Esophagus mucosa (tissue), 1 donor: ENCODE measurements around the gene HAGHL. TPM values are rescaled to one million over a fixed set of nuclear protein-coding genes. Genes with fewer than 3 reads are reported as not detected.
A peak's percentile ranks its signal among the peaks of the same experiment; 100 is the strongest.

Source experiments
- ATAC-seq: fragments of 200-7000 bp; cut with Tn5 transposase; one replicate; pipeline ENCODE4 v1.9.1; 2020
- total RNA-seq: library from RNA; stranded (reverse); gene quantifications from one replicate; pipeline ENCODE4 v1.2.4, GENCODE V29; 2023
- donor health status: DM: yes; HTN: yes; CAD: no.

HAGHL gene
- total RNA-seq: 2.7 TPM

DNA sequence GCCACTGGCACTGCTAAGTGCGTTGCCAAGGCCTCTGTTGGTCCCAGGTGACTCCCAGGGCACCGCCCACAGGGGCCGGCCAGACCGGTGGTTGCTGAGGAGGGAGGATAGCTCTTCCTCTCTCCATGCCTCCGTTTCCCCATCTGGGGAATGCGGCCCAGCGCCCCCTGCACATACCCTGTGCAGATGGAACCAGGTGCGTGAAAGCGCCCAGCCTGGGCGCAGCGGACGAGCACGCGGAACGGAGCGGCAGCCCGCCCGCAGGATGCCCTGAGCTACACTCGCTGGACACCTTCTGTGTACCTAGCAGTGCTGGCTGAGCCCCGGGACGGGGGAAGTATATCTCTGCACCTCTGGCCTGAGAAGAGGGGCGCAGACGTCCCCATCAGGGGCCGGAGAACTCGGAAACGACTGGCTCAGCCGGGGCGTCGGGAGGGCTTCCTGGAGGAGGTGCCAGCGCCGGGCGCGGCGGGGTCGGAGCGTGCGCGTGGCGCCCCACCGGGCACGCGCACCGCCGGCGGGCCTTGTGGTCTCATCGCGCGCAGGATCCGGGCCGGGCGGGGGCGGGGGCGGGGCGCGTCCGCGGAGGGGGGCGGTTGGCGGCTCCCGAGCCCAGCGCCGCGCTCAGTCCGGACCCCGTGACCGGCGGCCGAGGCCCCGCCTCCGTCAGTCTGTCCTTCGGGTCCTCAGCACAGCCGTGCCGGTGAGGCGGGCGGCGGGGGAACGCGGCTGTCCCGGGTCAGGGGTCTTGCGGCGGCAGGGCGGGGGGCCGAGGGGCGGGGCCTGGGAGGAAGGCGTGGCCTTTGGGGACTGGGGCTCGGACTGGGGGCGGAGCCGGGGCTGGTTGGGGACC is at the start of gene HAGHL, which contains the start of gene CCDC78:
Gene HAGHL (plus strand): TSS at position 669 of the 853 bp plus-strand sequence. CDS start 404 bp downstream, outside the sequence.
Gene CCDC78 (minus strand): TSS at position 6 of the 853 bp plus-strand sequence. CDS start 76 bp downstream, outside the sequence.
- ATAC-seq: peak; percentile 3

GRCh38 chr16:677316-678190 is 49.4 kb upstream of the HAGHL start:
- ATAC-seq: peak; percentile 0

- no peak for ATAC-seq
Observed at GRCh38 chr16:678209-678857, 48.6 kb upstream of the HAGHL start.

- no peak for ATAC-seq
Observed at GRCh38 chr16:678858-679813, 47.8 kb upstream of the HAGHL start.

DNA sequence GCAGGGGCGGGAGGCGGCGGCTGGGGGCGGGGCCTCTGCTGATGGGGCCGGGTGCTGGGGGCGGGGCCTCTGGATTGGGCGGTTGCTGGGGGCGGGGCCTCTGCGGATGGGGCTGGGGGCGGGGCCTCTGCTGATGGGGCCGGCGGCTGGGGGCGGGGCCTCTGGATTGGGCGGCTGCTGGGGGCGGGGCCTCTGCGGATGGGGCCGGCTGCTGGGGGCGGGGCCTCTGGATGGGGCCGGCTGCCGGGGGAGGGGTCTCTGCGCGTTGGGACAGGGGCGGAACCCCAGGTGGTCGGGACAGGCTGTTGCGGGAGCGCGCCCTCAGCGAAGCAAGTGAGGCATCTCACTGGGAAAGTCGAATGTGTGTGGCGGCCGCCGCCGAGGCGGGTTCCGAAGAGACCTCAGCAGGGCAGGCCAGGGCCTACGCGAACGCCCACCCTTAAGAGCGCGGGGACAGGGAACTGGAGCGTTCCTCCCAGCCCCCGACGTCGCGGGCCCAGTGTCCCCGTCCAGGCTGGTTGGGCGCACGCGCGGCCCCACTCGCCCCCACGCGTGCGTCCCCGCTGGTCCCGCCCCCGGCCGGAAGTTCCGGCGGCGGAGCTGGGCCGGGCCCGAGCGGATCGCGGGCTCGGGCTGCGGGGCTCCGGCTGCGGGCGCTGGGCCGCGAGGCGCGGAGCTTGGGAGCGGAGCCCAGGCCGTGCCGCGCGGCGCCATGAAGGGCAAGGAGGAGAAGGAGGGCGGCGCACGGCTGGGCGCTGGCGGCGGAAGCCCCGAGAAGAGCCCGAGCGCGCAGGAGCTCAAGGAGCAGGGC is 46.9 kb upstream of the HAGHL start, which contains the start of gene STUB1:
Gene STUB1 (plus strand): TSS at position 597 of the 811 bp plus-strand sequence. CDS start 116 bp downstream, at position 713.
- ATAC-seq: peak; percentile 60

GRCh38 chr16:680625-680945 is 46.3 kb upstream of the HAGHL start:
- no peak for ATAC-seq

DNA sequence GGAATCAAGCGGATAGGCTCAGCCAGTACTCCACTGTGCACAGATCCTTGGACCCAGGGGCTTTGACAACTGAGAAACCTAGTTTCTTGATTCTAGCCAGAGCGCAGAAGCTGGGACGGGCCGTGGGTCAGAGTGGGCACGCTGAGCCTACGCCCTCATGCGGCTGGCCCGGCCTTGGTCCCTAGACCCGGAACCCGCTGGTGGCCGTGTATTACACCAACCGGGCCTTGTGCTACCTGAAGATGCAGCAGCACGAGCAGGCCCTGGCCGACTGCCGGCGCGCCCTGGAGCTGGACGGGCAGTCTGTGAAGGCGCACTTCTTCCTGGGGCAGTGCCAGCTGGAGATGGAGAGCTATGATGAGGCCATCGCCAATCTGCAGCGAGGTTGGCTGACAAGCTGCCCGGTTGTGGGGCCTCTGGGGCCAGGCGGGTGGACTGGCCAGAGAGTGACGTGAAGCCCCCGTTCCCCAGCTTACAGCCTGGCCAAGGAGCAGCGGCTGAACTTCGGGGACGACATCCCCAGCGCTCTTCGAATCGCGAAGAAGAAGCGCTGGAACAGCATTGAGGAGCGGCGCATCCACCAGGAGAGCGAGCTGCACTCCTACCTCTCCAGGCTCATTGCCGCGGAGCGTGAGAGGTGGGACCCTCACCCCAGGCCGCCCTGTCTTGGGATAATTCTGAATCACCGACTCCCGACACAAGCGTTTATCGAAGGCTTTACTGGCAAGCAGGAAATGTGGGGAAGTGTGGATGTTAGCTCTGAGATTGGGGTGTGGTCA is 45.8 kb upstream of the HAGHL start:
- ATAC-seq: no peak

DNA sequence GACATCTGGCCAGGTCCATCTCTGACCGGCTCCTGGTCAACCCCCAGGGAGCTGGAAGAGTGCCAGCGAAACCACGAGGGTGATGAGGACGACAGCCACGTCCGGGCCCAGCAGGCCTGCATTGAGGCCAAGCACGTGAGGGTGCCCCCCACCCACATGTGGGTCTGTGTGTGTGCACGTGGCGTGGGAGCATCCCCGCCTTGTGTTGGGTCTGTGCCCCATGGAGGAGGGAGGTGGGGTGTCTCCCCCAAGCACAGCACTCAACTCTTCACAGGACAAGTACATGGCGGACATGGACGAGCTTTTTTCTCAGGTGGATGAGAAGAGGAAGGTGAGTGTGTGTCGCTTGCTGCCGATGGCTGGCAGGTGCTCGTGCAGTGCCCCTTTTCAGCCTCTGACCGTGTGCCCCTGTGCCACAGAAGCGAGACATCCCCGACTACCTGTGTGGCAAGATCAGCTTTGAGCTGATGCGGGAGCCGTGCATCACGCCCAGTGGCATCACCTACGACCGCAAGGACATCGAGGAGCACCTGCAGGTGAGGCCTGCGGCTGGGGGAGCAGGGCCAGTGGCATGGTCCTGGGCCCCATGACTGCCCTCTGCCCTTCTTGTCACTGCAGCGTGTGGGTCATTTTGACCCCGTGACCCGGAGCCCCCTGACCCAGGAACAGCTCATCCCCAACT is 45.0 kb upstream of the HAGHL start:
- ATAC-seq: no peak

DNA sequence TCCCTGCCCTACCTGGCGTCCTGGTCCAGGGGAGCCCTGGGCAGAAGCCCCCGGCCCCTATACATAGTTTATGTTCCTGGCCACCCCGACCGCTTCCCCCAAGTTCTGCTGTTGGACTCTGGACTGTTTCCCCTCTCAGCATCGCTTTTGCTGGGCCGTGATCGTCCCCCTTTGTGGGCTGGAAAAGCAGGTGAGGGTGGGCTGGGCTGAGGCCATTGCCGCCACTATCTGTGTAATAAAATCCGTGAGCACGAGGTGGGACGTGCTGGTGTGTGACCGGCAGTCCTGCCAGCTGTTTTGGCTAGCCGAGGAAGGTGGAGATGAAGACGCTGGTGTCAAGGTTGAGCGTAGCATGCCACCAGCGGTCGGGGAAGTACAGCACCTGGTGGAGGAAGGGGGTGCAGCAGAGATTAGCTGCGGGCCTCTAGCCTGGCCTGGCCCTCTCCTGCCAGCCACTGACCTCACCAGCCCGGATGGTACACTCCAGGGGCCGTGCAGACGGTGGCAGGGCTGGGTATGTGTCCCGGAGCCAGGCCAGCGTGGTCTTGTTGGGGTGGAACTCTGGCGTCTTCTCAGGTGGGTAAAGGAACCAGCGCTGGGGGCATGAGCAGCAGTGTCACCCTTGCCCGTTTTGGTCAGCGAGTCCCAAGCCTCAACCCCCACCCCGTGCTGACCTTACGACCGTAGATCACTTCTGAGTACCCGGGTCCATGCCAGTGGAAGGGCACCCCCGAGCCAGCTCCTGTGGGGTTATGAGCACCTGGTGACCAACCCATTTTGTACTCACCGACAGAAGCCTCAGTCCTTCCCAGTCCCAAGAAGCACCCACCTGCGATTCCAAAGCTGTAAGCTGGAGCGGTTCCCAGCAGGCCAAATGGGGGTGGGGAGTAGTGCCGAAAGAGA is 44.2 kb upstream of the HAGHL start:
- no peak for ATAC-seq

DNA sequence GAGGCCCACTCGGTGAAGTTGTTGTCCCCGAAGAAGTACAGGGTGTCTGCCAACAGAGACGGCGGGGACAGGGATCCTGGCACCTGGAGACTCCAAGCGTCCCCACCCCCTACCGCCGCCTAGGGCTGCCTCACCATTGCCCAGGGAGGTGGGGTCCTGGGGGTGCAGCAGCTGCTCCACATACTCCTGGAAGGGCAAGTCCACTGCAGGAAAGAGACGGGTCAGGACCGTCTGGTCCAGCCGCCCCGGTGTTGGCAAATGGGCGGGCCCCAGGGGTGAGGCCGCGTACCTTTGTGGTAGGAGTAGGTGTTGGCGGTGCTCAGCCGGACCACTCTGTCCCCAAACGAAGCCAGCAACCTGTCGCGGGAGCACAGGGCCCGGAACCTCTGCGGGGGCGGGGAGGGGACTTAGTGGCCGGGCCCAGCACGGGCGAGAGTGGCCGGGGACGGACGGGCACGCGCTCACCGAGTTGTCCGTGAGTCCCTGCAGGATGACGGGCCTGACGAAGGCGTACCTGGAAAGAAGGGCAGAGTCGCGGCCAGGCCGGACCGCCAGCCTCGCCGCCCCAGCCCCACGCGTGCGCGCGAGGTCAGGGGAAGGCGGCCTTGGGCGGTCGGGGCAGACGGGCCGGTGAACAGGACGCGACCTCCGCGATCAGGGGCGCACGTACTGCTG is 43.4 kb upstream of the HAGHL start:
- peak; percentile 0 for ATAC-seq

GRCh38 chr16:684071-684794 is 42.7 kb upstream of the HAGHL start, which contains the start of gene JMJD8:
TSS of gene JMJD8 (minus strand) at chr16:684334. CDS start at chr16:684319, 15 bp downstream.
- peak; percentile 69 for ATAC-seq

- ATAC-seq: no peak
Observed at GRCh38 chr16:684961-685696, 41.8 kb upstream of the HAGHL start.

DNA sequence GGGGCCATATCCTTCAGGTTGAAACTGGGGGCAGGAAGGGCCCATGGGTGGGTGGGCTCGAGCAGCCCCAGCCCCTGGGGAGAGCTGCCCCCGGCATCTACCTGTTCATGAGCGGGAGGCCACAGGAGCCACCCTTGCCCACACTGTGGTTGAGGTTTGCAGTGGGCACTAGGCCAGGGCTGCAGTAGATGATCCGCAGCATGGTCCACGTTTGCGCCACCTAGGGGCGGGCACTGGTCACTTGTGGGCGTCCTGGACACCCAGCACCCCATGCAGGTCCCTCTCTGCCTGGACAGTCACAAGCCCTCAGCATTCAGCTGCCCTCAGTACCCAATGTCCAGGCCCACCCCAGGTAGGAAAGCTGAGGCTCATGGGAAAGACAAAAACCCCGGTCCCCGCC is 40.9 kb upstream of the HAGHL start:
- no peak for ATAC-seq

DNA sequence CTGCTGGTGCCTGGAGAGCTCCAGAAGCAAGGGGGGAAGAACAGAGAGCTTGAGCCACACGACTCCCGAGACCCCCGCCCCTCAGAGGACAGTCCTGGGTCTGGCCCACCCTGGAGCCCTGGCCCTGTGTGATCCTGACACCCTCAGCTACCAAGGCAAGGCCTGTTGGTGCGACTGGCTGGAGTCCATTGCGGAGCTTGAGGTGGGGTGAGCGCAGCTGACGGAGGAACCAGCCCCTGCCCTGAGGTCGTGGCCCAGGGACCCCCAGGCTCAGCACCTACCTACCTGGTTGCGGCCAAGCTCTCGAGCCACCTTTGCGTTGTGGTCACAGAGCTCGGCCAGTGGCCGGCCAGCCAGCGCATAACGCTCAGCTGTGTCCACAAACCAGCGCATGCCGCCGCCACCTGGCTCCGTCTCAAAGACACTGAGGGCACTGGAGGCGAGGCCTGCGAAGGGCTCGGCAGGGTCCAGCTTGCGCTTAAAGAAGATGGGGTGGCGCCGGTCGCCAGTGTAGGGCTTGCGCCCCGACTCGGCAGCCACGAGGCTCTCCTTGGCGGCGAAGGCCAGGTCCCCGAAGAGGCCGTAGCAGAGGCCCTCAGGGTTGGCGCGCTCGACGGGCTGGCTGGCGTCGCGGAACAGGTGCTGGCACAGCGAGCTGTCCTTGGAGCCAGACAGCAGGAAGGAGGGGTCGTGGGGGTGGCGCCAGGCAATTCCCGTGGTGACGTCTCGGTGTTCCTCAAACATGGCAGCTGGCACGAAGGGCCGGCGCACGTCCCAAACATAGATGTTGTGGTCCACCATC is 40.2 kb upstream of the HAGHL start:
- no peak for ATAC-seq

DNA sequence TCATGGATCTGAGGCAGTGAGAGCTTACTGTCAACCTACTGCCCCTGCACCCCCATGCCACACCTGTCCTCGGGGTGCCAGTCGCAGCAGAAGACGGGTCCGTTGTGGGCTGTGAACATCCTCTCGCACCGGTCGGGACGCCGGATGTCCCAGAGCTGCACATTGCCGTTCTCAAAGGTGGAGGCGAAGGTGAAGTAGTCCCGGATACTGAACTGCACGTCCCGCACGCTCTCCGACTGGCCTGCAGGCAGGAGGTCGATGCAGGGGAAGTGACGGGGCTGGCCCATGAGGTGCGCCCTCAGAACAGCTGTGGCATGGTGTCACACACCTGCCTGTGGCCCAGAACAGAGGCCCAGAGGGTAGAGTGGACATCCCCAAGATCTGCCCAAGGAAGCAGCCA is 39.4 kb upstream of the HAGHL start:
- no peak for ATAC-seq
